ENCODE measurements around the gene ATG16L1. TPM values are rescaled to one million over a fixed set of nuclear protein-coding genes. Genes with fewer than 3 reads are reported as not detected.
A peak's percentile ranks its signal among the peaks of the same experiment; 100 is the strongest.

ATG16L1 gene
- polyA plus RNA-seq, 3 donors: 3.3 to 22.9 (median 4.3) TPM

- DNase-seq: peak; percentile 85 to 94 (median 91)
- Histone ChIP-seq H3K4me1 (ENCODE audit: control insufficient read depth in 1 of 2, insufficient read depth in 2 of 2, low read length in 2 of 2) (peaks cover 47 to 49% of the 10 kb centered on the region in 2 donors), H3K27ac (ENCODE audit: low read depth in 1 of 2, low read length in 2 of 2) (peak overlapping the region; percentile 72 to 86), H3K4me2 (replicated peaks; ENCODE audit: extremely low read depth, low read length, poor library complexity, severe bottlenecking) (peak overlapping the region; percentile 68), H2AFZ (ENCODE audit: insufficient read depth, low read depth, low read length, poor library complexity, severe bottlenecking) (peak overlapping the region; percentile 66), H3K79me2 (ENCODE audit: insufficient read depth, low read length) (no peaks in the 10 kb centered on the region), H3K9ac (ENCODE audit: insufficient read depth, low read length, poor library complexity, severe bottlenecking) (peak overlapping the region; percentile 39), H3K9me3 (replicated peaks in 1 of 2; ENCODE audit: control insufficient read depth in 1 of 2, insufficient read depth in 1 of 2, low read length in 2 of 2) (no peaks in the 10 kb centered on the region), H3K27me3 (ENCODE audit: control insufficient read depth in 2 of 2, insufficient read depth in 2 of 2, low read length in 2 of 2) (no peaks in the 10 kb centered on the region), H4K20me1 (ENCODE audit: insufficient read depth, low read length) (no peaks in the 10 kb centered on the region), H3K36me3 (replicated peaks in 1 of 2; ENCODE audit: control insufficient read depth in 1 of 2, insufficient read depth in 2 of 2, low read length in 2 of 2) (no peaks in the 10 kb centered on the region), H3K4me3 (replicated peaks in 1 of 3; ENCODE audit: low read depth in 2 of 3, low read length in 3 of 3) (peak overlapping the region in 1 of 3 experiments; percentile 61)
- Mint-ChIP-seq H3K36me3 (no peaks in the 10 kb centered on the region), H3K27me3 (ENCODE audit: low read depth in 3 of 3) (peaks cover 0 to 5% (median 2%) of the 10 kb centered on the region in 3 donors), H3K4me3 (peak overlapping the region; percentile 16 to 63), H3K4me1 (peaks cover 50% of the 10 kb centered on the region), H3K27ac (peak overlapping the region; percentile 88 to 95 (median 94)), H3K9me3 (peaks cover 0 to 11% (median 2%) of the 10 kb centered on the region in 7 donors)
- 54% methylated on average over 9 of the region's 14 CpGs for WGBS (ENCODE audit: insufficient coverage)
- intact Hi-C loops (cut with micrococcal nuclease): loop anchor here (5.0 to 10.0 kb wide), 3 partner anchors 148 to 180 kb away; partner anchors contain the start of gene INPP5D (in 1 of the 2)
- no peak for TF ChIP-seq CTCF (IDR thresholded peaks at IDR 0.05)
Measured at GRCh38 chr2:233242231-233242927, 9.1 kb upstream of the ATG16L1 start.

- H3K27ac ChIP-seq (ENCODE audit: low read depth in 1 of 2, low read length in 2 of 2): peak overlapping the region; percentile 45
- H3K9me3 ChIP-seq (replicated peaks in 1 of 2; ENCODE audit: control insufficient read depth in 1 of 2, insufficient read depth in 1 of 2, low read length in 2 of 2): no peaks in the 10 kb centered on the region
- no peak overlapping the region for H3K4me3 Mint-ChIP-seq
- no peak overlapping the region for H2AFZ ChIP-seq (ENCODE audit: insufficient read depth, low read depth, low read length, poor library complexity, severe bottlenecking)
- no peaks in the 10 kb centered on the region for H3K79me2 ChIP-seq (ENCODE audit: insufficient read depth, low read length)
- peaks cover 56% of the 10 kb centered on the region for H3K4me1 Mint-ChIP-seq
- intact Hi-C loops (cut with micrococcal nuclease): loop anchor here (5.0 to 10.0 kb wide), 3 partner anchors 149 to 181 kb away; partner anchors contain the start of gene INPP5D (in 1 of the 2)
- peaks cover 0 to 2% (median 0%) of the 10 kb centered on the region in 3 donors for H3K27me3 Mint-ChIP-seq (ENCODE audit: low read depth in 3 of 3)
- H3K4me1 ChIP-seq (ENCODE audit: control insufficient read depth in 1 of 2, insufficient read depth in 2 of 2, low read length in 2 of 2): peaks cover 57 to 59% of the 10 kb centered on the region in 2 donors
- no peak overlapping the region for H3K9ac ChIP-seq (ENCODE audit: insufficient read depth, low read length, poor library complexity, severe bottlenecking)
- H3K9me3 Mint-ChIP-seq: peaks cover 0 to 11% (median 2%) of the 10 kb centered on the region in 7 donors
- peak overlapping the region; percentile 86 to 93 (median 89) for H3K27ac Mint-ChIP-seq
- TF ChIP-seq CTCF (IDR thresholded peaks at IDR 0.05): no peak
- H3K36me3 ChIP-seq (replicated peaks in 1 of 2; ENCODE audit: control insufficient read depth in 1 of 2, insufficient read depth in 2 of 2, low read length in 2 of 2): no peaks in the 10 kb centered on the region
- H4K20me1 ChIP-seq (ENCODE audit: insufficient read depth, low read length): no peaks in the 10 kb centered on the region
- peak overlapping the region in 1 of 3 experiments; percentile 23 for H3K4me3 ChIP-seq (replicated peaks in 1 of 3; ENCODE audit: low read depth in 2 of 3, low read length in 3 of 3)
- WGBS (ENCODE audit: insufficient coverage): 100% methylated on average over 2 of the region's 4 CpGs
- DNase-seq: no peak
- no peak overlapping the region for H3K4me2 ChIP-seq (replicated peaks; ENCODE audit: extremely low read depth, low read length, poor library complexity, severe bottlenecking)
- H3K36me3 Mint-ChIP-seq: no peaks in the 10 kb centered on the region
- no peaks in the 10 kb centered on the region for H3K27me3 ChIP-seq (ENCODE audit: control insufficient read depth in 2 of 2, insufficient read depth in 2 of 2, low read length in 2 of 2)
Measured at GRCh38 chr2:233243348-233243747, 8.1 kb upstream of the ATG16L1 start.

Data from CD14-positive monocyte (primary cell).